GM18909 (cell line): ENCODE measurements around the gene SIK3.
A peak's percentile ranks its signal among the peaks of the same experiment; 100 is the strongest.

Experiments
- ATAC-seq: cut with Tn5 transposase; IDR thresholded peaks from one replicate; pipeline ENCODE4 v1.9.1; 2021; ENCODE audit warnings: mild to moderate bottlenecking; ENCODE audit not compliant: unreplicated experiment, poor library complexity

SIK3 gene

DNA sequence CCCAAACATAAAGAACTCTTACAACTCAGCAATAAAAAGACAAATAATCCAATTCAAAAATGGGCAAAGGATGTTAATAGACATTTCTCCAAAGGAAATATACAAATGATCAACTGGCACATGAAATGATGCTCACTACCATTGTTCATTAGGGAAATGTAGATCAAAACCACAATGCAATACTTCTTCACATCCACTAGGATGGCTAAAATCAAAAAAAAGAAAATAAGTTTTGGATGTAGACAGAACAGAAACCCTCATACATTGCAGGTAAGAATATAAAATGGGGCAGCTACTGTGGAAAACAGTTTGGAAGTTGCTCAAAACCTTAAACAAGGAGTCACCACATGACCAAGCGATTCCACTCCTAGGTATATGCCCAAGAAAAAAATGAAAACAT, 16.3 kb downstream of the SIK3 start:
- ATAC-seq = no peak

DNA sequence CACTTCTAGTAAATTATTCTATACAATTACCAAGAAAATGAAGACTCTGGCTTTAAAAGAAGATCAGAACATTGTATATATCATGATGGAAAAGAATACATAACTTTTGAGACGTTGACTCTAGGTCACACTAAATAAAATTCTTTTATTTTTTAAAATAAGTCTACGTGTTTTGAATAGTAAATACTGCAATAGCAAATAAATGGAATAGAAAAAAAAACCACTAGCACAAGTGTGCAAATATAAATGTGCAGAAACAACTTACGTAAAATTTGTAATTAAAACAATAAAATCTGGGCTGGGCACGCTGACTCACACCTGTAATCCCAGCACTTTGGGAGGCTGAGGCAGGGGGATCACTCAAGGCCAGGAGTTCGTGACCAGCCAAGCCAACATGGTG, 17.9 kb downstream of the SIK3 start:
- ATAC-seq = no peak

DNA sequence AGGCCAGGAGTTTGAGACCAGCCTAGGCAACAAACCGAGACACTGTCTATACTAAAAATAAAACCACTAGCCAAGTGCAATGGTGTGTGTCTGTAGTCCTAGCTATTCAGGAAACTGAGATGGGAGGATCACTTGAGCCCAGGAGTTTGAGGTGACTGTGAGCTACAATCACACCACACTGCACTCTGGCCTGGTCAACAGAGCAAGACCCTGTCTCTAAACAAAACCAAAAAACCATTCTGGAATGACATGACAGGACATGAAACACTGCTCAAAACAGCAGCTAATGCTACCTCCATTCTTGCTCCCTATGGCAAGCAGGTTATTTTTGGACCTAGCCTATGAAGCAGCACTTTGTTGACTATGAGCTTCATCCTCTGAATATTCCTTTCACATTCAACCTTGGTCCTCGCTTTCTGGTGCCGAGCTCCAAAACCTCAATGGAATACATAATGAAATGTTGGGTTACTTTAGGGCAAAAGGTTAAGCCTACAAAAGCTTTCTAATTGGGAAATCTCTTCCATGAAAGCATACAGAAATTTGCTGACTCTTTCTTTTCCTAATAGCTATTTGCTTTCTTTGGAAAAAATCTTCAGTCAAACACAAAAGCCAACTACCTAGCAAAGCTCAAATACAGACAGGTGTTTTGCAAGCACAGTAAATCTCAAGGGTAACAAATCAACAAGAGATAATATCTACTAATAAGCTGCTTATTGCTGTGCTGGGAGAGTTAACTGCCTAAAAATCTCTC, 21.1 kb downstream of the SIK3 start:
- no peak for ATAC-seq

DNA sequence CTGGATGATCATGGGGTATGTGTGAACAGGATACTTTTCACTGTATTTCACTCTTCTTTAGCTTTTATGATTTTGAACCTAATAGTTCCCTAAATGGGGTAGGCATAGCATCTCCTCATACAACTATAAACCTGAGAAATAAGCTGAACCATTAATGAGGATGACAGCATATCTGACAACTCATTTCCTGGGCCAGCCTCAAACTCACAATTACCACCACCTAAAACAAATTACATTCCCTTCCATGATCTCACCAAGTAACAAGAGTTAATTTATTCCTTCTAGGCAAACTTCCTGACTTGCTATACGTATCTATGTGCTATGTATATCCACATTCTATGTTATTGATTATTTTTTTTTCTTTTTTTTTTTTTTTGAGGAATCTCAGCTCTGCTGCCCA, 23.0 kb downstream of the SIK3 start:
- no peak for ATAC-seq

DNA sequence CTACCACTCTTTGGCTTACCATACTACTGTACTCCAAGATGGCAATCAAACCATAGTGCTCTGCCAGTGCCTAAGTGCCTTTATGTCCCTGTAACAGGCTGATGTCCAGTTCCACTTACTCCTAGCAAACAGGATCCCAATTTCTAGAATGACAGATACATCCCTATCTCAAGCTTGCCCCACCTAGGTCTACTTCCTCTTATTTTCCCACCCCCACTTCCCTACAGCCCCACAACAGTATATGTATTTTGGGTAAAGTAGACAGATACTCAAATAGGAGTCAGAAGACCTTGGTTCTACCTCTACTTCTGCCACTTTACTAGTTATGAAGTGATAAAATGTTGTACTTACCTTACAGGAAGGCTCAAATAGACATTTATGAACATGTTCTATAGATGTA, 24.1 kb downstream of the SIK3 start:
- no peak for ATAC-seq

DNA sequence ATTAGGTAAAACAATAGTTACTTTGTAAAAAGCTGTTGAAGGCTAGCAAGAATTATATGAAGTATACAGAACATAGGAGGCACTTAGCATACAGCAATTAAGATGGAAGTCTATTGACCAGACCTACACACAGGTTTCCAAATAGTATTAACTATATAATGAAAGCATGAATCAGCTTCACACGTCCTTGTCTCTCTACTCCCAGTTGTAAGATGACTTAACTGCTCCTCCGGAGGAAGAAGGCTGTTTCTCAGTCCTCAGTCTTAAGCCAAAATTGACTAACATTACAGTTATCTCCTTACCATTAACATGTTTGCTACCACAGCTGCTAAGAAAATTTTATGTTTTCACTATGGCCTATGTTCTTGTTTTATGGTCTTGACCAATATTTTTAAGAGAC, 24.7 kb downstream of the SIK3 start:
- ATAC-seq = no peak

DNA sequence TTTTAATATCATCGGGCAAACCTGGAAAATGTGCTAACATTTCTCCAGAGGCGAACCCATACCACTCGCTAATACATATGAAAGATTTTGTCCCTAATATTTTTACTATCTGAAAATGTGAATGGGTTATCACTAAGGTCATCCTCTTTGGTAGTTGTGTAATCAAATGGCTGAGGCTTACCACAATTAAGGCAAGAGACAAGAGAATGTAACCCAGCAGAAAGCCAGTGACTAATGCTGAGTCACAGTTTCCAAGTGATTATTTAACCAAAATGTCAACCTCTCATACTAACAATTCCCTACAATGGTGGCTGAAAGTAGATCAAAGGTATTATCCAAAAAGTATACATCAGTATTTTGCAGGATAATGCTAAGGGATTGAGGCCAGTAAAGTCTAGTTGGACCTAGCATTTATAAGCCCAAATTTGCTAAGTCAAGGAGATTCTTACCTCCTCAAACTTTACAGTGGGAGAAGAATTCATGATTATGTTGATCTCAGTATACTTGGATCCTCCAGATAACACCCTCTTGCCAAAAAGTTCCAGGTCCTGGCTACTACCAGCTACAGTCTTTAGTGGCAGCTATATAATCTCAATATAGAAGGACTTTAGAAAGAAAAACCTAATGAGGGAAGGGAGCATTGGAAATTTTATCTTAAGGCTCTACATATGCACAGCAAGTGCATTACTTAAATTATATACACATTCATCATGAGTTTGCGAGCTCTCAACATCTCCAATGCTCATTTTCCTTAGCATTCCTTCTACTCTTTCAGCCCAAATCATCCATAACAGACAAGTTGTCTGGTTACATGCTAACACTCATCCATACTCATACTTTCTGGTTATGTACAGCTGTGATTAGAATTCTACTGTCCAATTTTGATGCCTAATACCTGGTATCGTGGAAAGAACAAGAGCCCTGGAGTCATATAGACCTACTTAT, 25.4 kb downstream of the SIK3 start:
- peak; percentile 44 for ATAC-seq

DNA sequence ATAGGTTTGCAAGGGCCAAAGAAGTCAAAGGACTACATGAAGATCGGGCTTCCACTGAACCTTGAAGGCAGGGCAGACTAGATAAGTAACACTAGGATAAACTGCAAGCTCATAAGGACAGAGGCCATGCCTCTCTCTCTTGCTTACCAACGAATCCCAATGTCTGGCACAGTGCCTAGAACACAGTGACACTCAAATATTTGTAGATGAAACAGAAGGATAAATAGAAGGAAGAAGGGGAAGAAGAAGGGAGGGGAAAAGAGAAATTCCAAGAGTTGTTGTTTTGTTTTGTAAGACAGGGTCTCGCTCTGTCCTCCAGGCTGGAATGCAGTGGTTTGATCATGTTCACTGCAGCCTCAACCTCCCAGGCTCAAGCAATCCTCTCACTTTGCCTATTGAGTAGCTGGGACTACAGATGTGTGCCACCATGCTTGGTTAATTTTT, 26.9 kb downstream of the SIK3 start:
- no peak for ATAC-seq

DNA sequence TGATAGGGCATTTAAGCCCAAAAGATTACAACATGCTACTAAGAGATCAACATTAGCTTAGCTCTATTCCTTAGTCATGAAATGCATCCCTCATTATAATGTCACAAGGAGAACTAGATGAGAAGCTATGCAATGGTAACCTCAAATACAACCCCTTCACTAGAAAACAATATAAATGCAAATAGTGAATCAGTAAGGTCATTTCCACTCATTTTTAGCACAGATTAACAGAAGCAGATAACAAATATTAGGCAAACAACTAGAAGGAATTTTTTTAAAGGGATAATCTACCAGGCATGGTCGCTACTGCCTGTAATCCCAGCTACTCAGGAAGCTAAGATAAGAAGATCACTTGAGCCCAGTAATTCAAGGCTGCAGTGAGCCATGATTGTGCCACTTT, 28.2 kb downstream of the SIK3 start:
- no peak for ATAC-seq

DNA sequence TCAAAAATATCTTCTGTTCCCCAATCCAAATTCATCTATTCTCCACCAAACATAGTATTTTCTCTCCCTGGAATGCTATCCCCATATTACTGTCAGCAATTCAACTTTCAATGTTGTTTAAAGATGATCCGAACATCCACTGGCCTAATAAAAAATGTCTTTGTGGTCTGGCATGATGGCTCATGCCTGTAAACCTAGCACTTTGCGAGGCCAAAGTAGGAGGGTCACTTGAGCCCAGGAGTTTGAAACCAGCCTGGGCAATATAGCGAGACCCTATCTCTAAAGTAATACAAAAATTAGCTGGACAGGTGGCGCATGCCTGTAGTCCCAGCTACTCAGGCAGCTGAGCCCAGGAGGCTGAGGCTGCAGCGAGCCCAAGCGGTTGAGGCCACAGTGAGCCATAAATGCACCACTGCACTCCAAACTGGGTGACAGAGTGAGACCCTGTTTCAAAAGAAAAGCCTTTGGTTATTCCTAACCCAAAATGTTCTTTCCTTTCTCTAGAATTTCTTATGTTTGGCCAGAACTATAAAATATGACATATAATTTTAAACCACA, 29.8 kb downstream of the SIK3 start:
- no peak for ATAC-seq

DNA sequence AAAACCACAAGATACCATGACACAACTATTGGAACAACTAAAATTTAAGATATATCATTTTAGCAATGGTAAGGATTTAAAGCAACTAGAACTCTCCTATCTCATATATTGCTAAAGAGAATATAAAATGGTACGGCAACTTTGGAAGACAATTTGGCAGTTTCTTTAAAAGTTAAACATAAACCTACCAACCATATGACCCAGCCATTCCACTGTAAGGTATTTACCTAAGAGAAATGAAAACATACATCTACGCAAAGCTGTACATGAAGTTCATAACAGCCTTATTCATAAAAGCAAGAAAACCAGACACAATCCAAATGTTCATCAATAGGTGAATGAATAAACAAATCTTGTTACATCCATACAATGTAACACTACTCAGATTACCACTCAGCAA, 31.3 kb downstream of the SIK3 start:
- ATAC-seq = no peak

DNA sequence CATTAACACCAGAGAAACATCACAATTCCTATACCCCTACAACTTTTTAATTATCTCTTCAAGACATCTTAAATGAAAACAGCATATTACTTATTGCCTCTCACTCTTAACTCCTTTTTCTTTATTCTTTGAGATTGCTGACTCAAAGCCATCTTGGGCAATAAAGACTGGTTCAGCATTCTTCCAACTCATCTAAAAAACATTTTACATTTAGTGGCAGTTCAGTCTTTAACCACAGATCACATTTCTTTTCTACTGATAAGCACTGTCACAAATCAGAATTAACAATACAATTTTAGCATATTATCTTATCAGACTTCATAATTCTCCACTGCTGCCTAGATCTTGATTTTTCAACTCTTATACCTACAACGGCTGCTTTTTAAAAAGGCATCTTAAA, 34.0 kb downstream of the SIK3 start:
- no peak for ATAC-seq

DNA sequence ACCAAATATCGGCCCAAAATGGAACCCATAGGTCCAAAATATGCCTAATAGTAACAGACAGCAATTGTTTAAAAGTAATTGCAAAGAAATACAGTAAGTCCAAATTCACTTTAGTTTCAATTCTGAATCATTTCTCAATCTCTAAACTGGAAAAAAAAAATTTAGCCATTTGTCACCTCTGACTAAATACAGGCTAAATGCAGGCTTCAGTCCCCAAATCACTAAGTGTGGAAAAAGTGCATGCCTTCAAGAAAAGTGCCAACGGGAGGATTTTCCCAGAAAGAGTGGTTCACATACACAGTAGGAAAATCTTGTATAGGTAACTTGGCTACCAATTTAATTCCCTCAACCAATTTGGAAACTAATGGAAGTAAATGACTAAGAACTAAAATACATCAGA, 35.7 kb downstream of the SIK3 start:
- no peak for ATAC-seq

DNA sequence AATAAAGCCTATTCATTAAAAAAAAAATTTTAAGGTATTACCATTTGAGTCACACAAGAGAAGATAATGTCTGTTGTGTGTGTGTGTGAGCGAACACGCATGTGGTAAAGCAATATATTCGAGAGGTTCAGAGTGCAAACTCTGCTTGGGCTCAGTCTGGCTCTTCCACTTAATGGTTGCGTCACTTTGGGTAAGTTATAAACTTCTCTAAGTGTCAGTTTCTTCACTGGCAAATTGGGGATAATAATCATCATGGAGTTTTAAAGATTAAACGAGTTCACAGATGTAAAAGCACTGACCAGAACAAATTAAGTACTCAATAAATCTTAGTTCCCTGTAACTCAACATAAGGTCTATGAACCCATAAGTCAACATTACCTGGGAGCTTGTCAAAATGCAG, 37.0 kb downstream of the SIK3 start:
- ATAC-seq = no peak

DNA sequence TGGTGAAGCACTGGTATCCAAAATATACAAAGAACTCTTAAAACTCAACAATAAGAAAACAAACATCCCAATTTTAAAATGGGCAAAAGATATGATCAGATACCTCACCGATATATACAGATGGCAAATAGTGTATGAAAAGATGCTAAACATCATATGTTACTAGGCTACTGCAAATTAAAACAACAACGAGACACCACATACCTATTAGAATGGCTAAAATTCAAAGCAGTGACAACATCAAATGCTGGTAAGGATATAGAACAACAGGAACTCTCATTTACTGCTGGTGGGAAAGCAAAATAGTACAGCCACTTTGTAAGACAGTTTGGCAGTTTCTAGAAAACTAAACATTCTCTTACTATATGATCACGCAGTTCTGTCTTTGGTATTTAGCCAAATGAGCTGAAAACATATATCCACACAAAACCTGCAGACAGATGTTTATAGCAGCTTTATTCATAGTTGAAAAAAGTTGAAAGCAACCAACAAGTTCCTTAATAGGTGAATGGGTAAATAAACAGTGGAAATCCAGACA, 38.5 kb downstream of the SIK3 start:
- ATAC-seq = no peak

DNA sequence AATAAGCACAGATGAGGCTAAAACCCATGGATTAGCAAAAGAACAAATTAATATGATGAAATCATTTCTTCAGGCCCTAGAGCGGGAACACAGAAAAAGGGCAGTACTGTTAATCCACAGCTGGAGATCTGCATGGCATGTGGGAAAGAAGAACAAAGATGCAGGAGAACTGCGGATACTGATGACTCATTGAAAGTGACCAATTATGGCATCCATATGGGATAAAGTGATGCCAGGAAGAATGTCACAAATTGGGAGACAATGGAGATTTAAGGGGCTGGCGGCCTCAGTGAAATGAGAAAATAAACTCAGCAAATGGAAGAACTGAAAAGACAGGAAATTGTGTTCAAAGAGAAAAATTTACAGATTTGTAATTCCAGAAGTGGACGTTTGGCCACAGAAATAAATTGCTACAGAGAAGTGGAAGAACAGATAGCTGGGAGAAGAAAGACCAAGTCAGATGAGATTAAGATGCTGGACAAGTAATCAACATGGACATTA, 39.4 kb downstream of the SIK3 start:
- no peak for ATAC-seq

DNA sequence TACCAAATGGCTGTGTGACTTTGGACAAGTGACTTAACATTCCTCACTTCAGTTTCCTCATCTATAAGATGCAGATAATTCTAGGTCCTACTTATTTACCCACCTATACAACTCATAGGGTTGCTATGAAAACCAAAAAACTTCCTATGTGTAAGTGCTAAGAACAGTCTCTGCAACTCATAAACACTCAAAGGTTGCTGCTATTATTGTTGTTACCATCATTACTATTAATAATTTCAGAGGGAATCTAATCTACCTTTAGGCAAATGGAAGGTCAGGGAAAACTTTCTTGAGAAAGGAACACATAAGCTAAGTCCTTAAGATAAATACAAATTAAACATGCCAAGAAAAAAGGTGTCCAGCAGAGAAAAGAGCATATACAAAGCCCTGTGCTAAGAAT, 40.5 kb downstream of the SIK3 start:
- ATAC-seq = no peak

DNA sequence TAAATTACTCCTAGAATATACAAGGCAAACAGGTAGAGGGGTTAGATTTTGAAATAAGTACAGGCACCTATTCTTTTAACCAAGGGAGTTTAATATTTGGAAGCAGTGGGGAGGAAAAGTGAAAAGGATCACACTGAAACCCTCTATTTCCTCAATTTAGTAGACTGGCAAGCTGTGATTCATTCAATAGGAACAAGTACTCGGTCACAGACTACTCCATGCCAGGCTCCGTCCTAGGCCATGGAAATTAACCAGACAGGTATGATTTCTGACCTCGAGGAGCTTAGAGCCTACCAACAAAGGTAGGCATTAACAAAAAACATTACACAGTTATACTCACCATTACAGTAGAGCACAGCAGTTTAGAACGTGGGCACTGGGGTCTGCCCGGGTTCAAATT, 40.9 kb downstream of the SIK3 start:
- ATAC-seq = no peak

DNA sequence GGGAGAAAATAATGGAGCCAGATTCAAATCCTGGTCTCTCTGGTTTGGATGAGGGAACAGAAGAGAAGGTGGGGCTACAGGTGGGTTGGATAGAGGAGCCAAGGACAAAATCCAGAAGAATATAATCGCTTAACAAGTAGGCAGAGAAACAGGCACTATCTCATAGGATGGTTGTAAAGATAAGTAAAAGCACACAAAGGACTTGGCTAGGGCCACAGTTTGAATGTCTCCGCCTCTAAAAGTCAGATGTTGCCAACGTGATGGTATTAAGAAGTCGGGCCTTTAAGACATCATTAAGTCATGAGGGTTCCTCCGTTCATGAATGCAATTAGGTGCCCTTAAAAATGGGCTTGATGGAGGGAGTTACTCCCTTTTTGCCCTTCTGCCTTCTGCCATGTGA, 42.8 kb downstream of the SIK3 start:
- ATAC-seq = no peak

DNA sequence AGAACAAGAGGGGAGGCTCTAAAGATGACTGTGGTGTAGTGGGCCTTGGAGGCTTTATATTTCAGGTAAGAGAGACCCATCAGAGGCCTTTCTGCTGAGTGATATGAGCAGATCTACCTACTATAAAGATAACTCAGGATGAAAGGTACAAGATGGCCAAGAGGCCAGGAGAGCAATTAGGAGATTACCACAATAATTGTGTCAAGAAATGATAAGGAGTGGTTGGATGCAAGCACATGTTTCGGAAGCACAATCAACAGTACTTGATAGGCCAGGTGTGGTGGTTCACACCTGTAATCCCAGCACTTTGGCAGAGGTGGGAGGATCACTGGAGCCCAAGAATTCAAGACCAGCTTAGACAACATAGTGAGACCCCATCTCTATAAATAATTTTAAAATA, 43.8 kb downstream of the SIK3 start:
- no peak for ATAC-seq
